Activated CD8-positive, alpha-beta memory T cell treated with anti-CD3 and anti-CD28 coated beads for 36 hours (primary cell): Measurements from ENCODE around the gene CHRNA4. TPM values are rescaled to one million over a fixed set of nuclear protein-coding genes. Genes with fewer than 3 reads are reported as not detected.
"Not testable (repeated sequence)": the region's sequence is repeated elsewhere in the genome, so short reads cannot be mapped to it uniquely, and the experiment has no call there.

Experiments
- CTCF ChIA-PET: fragments of 350-600 bp; sonication (Branson Sonifier 250); formaldehyde crosslinking; loops from one replicate; lab custom pipeline; 2021; ENCODE audit warnings: antibody characterized with exemption; lab: Charles Lee
- POLR2A ChIA-PET: fragments of 350-600 bp; sonication (Branson Sonifier 250); formaldehyde crosslinking; loops from one replicate; lab custom pipeline; 2021; ENCODE audit warnings: antibody characterized with exemption; lab: Charles Lee
- total RNA-seq, 2 experiments: library from RNA; stranded (reverse); gene quantifications; one replicate each; pipeline ENCODE4 v1.2.3, GENCODE V29; 2021

Gene CHRNA4
- total RNA-seq, 2 experiments from 2014 or later: not detected

- ChIA-PET CTCF (no interaction called here), POLR2A (no interaction called here)
These were observed 17.4 kb downstream of the CHRNA4 start for GRCh38 chr20:63343460-63344445.

DNA sequence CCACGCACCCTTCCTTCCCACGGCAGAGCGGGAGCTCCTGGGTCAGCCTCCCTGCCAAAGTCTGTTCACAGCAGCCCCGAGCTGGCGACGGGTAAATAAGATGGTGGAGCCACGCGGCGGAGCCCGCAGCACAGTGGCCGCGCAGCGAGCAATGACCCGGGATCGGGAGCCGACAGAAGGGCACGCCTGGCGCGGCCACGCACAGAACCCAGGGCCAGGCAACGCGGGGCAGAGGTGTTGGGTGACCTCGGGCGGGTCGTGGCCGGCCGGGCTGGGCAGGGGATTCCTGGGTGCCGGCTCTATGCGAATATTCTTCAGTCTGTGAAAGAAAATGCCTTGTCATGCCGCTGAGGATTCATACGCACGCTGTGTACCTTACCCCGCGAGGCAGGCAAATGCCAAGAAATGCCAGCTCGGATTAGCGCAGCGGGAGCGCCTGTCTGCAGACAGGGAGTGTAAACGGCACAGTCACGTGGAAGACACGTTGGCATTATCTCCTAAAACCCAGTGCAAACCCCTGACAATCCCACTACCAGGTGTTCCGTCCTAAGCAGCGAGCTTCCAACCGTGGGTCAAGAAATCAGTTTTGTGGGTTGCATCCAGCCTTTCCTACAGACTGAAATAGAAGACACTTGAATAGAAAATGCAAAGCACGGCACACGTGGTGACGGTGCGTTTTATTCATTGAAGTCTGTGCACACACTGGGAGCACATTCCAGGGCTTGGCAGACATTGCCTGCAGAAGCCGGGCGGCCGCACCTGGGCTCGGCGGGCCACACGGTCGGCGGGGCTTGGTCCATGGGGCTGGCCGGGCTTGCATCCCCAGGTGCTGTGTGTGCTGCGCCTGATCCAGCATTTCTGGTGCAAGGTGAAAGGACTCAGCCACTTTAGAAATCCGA is 18.3 kb downstream of the CHRNA4 start:
- POLR2A ChIA-PET: no interaction called here
- CTCF ChIA-PET: no interaction called here

GRCh38 chr20:63340158-63340688 is 20.9 kb downstream of the CHRNA4 start:
- POLR2A ChIA-PET: interaction anchor here (0.6 kb wide), 1 partner anchor 451 kb away, joined by 12 read pairs; no protein-coding TSS in a partner anchor
- CTCF ChIA-PET: not testable (repeated sequence)

DNA sequence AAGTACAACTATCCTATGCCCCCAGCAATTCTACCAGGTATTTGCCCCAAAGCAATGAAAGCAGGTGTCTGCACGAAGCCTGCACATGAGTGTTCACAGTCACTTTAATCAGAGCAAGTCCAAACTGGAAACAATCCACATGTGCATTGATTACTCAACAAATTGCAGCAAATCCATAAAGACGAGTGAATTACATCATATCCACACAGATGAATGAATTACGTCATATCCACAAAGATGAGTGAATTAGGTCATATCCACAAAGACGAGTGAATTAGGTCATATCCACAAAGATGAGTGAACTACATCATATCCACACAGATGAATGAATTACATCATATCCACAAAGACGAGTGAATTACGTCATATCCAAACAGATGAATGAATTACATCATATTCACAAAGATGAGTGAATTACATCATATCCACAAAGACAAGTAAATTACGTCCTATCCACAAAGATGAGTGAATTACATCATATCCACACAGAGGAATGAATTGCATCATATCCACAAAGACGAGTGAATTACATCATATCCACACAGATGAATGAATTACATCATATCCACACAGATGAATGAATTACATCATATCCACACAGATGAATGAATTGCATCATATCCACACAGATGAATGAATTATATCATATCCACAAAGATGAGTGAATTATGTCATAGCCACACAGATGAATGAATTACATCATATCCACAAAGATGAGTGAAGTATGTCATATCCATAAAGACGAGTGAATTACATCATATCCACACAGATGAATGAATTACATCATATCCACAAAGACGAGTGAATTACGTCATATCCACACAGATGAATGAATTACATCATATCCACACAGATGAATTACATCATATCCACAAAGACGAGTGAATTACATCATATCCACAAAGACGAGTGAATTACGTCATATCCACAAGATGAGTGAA is 21.7 kb downstream of the CHRNA4 start:
- CTCF ChIA-PET, POLR2A ChIA-PET: not testable (repeated sequence)

GRCh38 chr20:63337786-63338420 is 23.2 kb downstream of the CHRNA4 start:
- ChIA-PET CTCF (no interaction called here), POLR2A (no interaction called here)

- CTCF ChIA-PET: no interaction called here
- POLR2A ChIA-PET: no interaction called here
These were observed 24.9 kb downstream of the CHRNA4 start for GRCh38 chr20:63336232-63336752.

- ChIA-PET POLR2A (no interaction called here), CTCF (no interaction called here)
These were observed 25.4 kb downstream of the CHRNA4 start for GRCh38 chr20:63335711-63336110.

DNA sequence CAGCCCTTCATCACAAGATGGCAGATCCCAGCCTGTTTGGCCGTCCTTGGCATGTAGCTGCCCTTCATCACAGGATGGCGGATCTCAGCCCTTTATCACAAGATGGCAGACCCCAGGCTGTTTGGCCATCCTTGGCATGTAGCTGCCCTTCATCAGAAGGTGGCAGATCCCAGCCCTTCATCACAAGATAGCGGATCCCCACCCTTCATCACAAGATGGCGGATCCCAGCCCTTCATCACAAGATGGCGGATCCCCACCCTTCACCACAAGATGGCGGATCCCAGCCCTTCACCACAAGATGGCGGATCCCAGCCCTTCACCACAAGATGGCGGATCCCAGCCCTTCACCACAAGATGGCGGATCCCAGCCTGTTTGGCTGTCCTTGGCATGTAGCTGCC is 26.1 kb downstream of the CHRNA4 start:
- CTCF ChIA-PET, POLR2A ChIA-PET: not testable (repeated sequence)

GRCh38 chr20:63334356-63334755 is 26.8 kb downstream of the CHRNA4 start:
- ChIA-PET POLR2A (no interaction called here), CTCF (no interaction called here)

DNA sequence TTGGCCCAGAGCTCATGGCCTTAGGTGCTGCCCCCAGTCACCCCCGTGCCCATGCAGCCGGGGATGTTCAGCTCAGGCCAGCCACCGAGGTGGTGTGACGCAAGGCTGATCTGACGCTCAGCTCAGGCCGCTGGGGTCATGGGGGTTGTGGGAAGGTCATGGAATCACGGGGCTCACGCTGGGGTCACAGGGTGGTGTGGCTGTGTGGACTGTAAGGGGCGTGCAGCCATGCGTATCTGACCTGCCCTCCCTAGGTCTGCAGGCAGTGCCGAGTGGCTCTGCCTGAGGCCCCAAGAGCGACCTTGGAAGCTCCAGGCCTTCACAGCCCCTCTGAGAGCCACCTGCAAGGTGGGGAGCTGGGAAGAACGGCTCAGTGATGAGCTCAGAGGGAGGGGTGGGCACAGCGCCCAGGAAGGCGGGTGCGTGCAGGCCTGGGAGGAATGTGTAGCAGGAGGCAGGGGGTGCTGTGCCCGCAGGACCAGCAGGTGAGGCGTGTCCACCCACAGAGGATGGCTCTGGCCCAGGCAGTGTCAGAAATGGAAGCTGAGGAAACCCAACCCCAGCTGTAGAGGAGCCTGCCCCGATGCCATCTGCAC is 27.8 kb downstream of the CHRNA4 start:
- ChIA-PET CTCF (no interaction called here), POLR2A (no interaction called here)

- ChIA-PET POLR2A (no interaction called here), CTCF (no interaction called here)
These were observed 28.5 kb downstream of the CHRNA4 start for GRCh38 chr20:63332488-63333240.

DNA sequence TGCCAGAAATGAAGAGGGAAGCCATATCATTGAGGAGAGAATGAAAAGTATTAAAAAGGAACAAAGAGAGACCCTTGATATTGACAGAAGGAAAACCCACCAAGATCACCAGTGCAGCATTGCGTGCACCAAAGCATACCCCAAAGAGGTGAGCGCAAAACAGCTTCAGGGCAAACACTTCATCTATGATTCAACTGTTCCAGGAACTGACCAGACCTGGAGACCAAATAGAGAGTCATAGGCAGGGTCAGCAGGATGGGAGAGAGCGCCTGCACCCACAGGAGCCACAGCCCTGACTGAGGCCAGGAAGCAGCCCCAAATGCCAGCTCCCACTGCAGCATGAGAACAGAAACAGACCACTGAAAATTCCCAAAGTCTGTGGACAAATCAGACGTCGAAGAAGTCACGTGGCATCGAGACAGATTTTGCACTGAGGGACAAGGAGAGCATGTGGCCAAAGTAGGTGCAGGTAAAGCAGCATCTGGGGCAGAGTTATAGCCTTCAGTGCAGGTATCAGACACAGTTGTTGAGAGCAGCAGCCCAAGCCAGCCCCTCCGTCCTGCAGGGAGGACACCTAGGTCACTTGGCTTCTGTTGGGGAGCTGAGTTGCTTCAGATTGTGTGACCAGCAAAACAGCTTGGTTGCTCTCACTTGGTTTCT is 29.3 kb downstream of the CHRNA4 start:
- ChIA-PET CTCF (no interaction called here), POLR2A (no interaction called here)

- CTCF ChIA-PET: interaction anchor here (1.2 kb wide), 1 partner anchor 21 kb away, joined by 4 read pairs; no protein-coding TSS in a partner anchor
- POLR2A ChIA-PET: no interaction called here
These were observed 30.2 kb downstream of the CHRNA4 start for GRCh38 chr20:63330940-63331339.

DNA sequence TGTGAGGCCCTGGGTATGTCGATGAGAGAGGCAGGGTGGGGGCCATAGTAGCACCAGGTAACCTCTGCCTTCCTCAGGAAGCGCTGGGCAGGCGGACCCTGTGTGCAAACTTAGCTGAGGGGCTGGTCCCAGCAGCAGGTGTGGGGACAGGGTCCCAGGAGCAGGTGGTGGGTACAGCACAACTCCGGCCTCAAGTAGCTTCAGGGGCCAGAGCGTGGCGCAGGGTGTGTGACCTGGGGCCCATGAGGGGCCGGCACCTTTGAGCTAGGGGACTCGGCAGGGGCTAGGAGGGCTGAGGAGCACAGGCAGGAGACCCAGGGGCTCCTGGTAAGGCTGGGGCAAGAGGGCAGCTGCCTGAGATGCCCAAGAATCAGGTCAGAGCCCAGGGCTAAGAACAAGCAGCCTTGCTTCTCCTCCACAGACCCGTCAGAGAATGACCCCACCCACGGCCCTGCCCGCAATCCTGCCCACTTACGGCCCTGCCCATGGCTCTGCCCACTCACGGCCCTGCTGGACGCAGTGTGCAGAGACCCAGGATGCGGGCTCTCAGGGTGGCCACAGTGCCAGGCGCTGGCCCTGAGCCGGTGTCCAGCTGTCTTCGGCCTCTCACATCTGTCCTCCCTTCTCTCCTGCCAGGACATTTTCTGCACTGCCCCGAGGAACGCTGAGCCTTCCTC is 30.9 kb downstream of the CHRNA4 start:
- ChIA-PET POLR2A (no interaction called here), CTCF (interaction anchor here (1.2 kb wide), 1 partner anchor 20 kb away, joined by 4 read pairs; no protein-coding TSS in a partner anchor)

DNA sequence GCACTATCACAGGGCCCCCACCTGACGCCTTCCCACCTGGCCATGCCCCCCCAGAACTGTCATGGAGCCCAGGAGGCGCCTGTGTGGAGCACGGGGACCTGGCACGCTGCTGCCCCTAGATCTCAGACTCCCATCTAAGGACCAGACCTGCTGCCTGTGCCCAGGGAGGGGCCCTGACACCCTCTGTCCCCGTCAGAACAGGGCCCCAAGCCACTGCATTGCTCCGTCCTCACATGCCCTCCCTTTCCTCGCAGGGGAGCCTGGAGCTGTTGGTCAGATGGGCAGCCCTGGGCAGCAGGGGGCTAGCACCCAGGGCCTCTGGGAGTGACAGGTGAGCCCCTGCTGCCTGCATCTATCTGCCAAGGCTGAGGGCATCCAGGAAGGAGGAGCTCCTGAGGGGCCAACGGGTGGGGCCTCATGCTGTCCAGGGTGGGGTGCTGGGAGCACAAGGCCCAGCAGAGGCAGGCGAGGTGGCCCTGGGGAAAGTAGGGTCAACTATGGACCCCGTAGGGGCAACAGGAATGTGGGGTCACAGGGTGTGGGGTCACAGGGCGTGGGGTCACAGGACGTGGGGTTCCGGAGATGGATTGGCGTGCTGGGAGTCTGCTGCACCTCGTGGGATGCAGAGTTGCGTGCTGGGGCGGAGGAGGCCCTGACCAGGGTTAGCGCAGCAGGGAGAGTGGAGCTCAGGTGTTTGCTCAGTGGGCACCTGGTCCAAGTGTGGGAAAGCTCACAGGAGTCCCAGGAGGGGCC is 31.6 kb downstream of the CHRNA4 start:
- ChIA-PET POLR2A (no interaction called here), CTCF (no interaction called here)
